8988T (cell line): ENCODE data around the gene FOSL1.
"Not testable (repeated sequence)": the region's sequence is repeated elsewhere in the genome, so short reads cannot be mapped to it uniquely, and the experiment has no call there.

Source experiments
- DNase-seq: peaks from one replicate; pipeline ENCODE4 v3.0.0; 2011

Gene FOSL1

GRCh38 chr11:65849771-65850216 is 50.4 kb downstream of the FOSL1 start:
- no peak for DNase-seq

GRCh38 chr11:65849366-65849765 is 50.8 kb downstream of the FOSL1 start:
- DNase-seq = no peak

GRCh38 chr11:65848693-65849092 is 51.5 kb downstream of the FOSL1 start:
- DNase-seq = not testable (repeated sequence)

GRCh38 chr11:65847746-65848145 is 52.4 kb downstream of the FOSL1 start:
- no peak for DNase-seq

- no peak for DNase-seq
Observed at GRCh38 chr11:65844231-65844872, 55.8 kb downstream of the FOSL1 start.

GRCh38 chr11:65843811-65844210 is 56.4 kb downstream of the FOSL1 start:
- DNase-seq = no peak

- DNase-seq = no peak
Observed at GRCh38 chr11:65842144-65842543, 58.0 kb downstream of the FOSL1 start.
